Neutrophil (primary cell): ENCODE data around the gene HMX2.

Experiments
- H3K27ac ChIP-seq: fragments of 200-600 bp; sonication (generic); 2 replicates; pipeline ENCODE4 v1.5.1; 2016; ENCODE audit warnings: mild to moderate bottlenecking, moderate library complexity
- H3K27me3 ChIP-seq: fragments of 200-600 bp; sonication (generic); 2 replicates; pipeline ENCODE4 v1.6.0; 2016; ENCODE audit warnings: mild to moderate bottlenecking
- H3K36me3 ChIP-seq: fragments of 200-600 bp; sonication (generic); 2 replicates; pipeline ENCODE4 v1.5.1; 2017
- H3K4me1 ChIP-seq, 2 experiments: fragments of 200-600 bp in 1 of 2; sonication (generic) in 1 of 2; 1 replicate in 1 of 2; 2 replicates in 1 of 2; pipeline versions ENCODE4 v1.5.1 to v1.6.1; 2013 to 2016; ENCODE audit warnings: low read depth in 1 of 2, low read length in 1 of 2, mild to moderate bottlenecking in 1 of 2, moderate library complexity in 1 of 2; ENCODE audit not compliant: control insufficient read depth in 1 of 2, insufficient read depth in 1 of 2
- H3K4me3 ChIP-seq, 2 experiments: fragments of 200-600 bp in 1 of 2; sonication (generic) in 1 of 2; 1 replicate in 1 of 2; 2 replicates in 1 of 2; pipeline ENCODE4 v1.5.1; 2013 to 2016; ENCODE audit warnings: low read depth in 1 of 2, low read length in 1 of 2, mild to moderate bottlenecking in 1 of 2, moderate library complexity in 1 of 2
- H3K9me3 ChIP-seq: fragments of 200-600 bp; sonication (generic); 2 replicates; pipeline ENCODE4 v1.5.1; 2016
- CTCF ChIP-seq: fragments of 200-600 bp; sonication (generic); IDR thresholded peaks from 2 replicates; pipeline ENCODE4 v1.5.1; 2016; ENCODE audit warnings: antibody characterized with exemption

Gene HMX2

GRCh38 chr10:123109466-123109865 lies 38.5 kb upstream of the HMX2 start:
- no peak overlapping the region for H3K4me3 ChIP-seq
- H3K27me3 ChIP-seq: peaks cover 42% of the 10 kb centered on the region
- H3K4me1 ChIP-seq: no peaks in the 10 kb centered on the region
- no peaks in the 10 kb centered on the region for H3K36me3 ChIP-seq
- H3K27ac ChIP-seq: no peak overlapping the region
- no peak for TF ChIP-seq CTCF
- no peaks in the 10 kb centered on the region for H3K9me3 ChIP-seq

- TF ChIP-seq CTCF: no peak
- Histone ChIP-seq H3K27ac (no peak overlapping the region), H3K36me3 (no peaks in the 10 kb centered on the region), H3K4me1 (no peaks in the 10 kb centered on the region), H3K9me3 (no peaks in the 10 kb centered on the region), H3K4me3 (no peak overlapping the region), H3K27me3 (peaks cover 93% of the 10 kb centered on the region)
Observed at GRCh38 chr10:123117644-123118417, 30.1 kb upstream of the HMX2 start.

- H3K36me3 ChIP-seq: no peaks in the 10 kb centered on the region
- no peaks in the 10 kb centered on the region for H3K4me1 ChIP-seq
- no peak overlapping the region for H3K27ac ChIP-seq
- no peak overlapping the region for H3K4me3 ChIP-seq
- H3K9me3 ChIP-seq: no peaks in the 10 kb centered on the region
- no peak for TF ChIP-seq CTCF
- peaks cover 96% of the 10 kb centered on the region for H3K27me3 ChIP-seq
Observed at GRCh38 chr10:123119081-123119480, 28.9 kb upstream of the HMX2 start.

- H3K4me3 ChIP-seq: no peak overlapping the region
- H3K36me3 ChIP-seq: no peaks in the 10 kb centered on the region
- H3K9me3 ChIP-seq: no peaks in the 10 kb centered on the region
- no peak overlapping the region for H3K27ac ChIP-seq
- peaks cover 97% of the 10 kb centered on the region for H3K27me3 ChIP-seq
- no peaks in the 10 kb centered on the region for H3K4me1 ChIP-seq
- TF ChIP-seq CTCF: no peak
Observed at GRCh38 chr10:123126246-123126645, 21.7 kb upstream of the HMX2 start.

- peaks cover 4 to 6% of the 10 kb centered on the region in 2 experiments for H3K4me1 ChIP-seq
- no peaks in the 10 kb centered on the region for H3K36me3 ChIP-seq
- H3K4me3 ChIP-seq: no peak overlapping the region
- no peaks in the 10 kb centered on the region for H3K9me3 ChIP-seq
- H3K27ac ChIP-seq: no peak overlapping the region
- peaks cover 99% of the 10 kb centered on the region for H3K27me3 ChIP-seq
- no peak for TF ChIP-seq CTCF
Observed at GRCh38 chr10:123129618-123130271, 18.2 kb upstream of the HMX2 start.
